Panc1 (cell line): Measurements from ENCODE around the gene ITPKC. TPM values are rescaled to one million over a fixed set of nuclear protein-coding genes. Genes with fewer than 3 reads are reported as not detected.

Experiments used
- ATAC-seq: fragments of 200-7000 bp; cut with Tn5 transposase; 2 replicates; pipeline ENCODE4 v1.9.1; 2020; ENCODE audit warnings: mild to moderate bottlenecking, moderate library complexity
- BruUV-seq: library from RNA; stranded (reverse); fragments of 400-500 nt; replicated peaks from 2 replicates; lab custom pipeline; 2021; lab: Mats Ljungman, UMichigan
- CTCF ChIA-PET: fragments of 300-600 bp; sonication (Branson Sonifier 250); formaldehyde crosslinking; loops from one replicate; lab custom pipeline; 2022; ENCODE audit warnings: antibody characterized with exemption; lab: Charles Lee
- POLR2A ChIA-PET: fragments of 300-600 bp; sonication (Branson Sonifier 250); formaldehyde crosslinking; loops from one replicate; lab custom pipeline; 2022; ENCODE audit warnings: antibody characterized with exemption; lab: Charles Lee
- DNase-seq: peaks from one replicate; pipeline ENCODE4 v3.0.0-alpha.2; 2010; ENCODE audit warnings: low read depth, low spot score
- H3K27ac ChIP-seq: 2 replicates; pipeline ENCODE4 v1.5.1; 2011; ENCODE audit warnings: mild to moderate bottlenecking, low read length, inconsistent platforms
- H3K27me3 ChIP-seq: fragments of 200-500 bp; sonication (Bioruptor generic); 2 replicates; pipeline ENCODE4 v1.6.0; 2014; ENCODE audit warnings: low read length, inconsistent platforms; ENCODE audit not compliant: control insufficient read depth, insufficient read depth
- H3K36me3 ChIP-seq: fragments of 200-500 bp; sonication (Bioruptor generic); 2 replicates; pipeline ENCODE4 v1.5.1; 2014; ENCODE audit warnings: inconsistent platforms, mild to moderate bottlenecking, low read length, moderate library complexity; ENCODE audit not compliant: control insufficient read depth, insufficient read depth
- H3K4me1 ChIP-seq: 2 replicates; pipeline ENCODE4 v1.5.1; 2011; ENCODE audit warnings: inconsistent platforms, mild to moderate bottlenecking, low read length, moderate library complexity; ENCODE audit not compliant: control insufficient read depth, insufficient read depth
- H3K4me3 ChIP-seq, 2 experiments: 2 replicates each; pipeline ENCODE4 v1.5.1; 2011 to 2012; ENCODE audit warnings: low read depth in 2 of 2, low read length in 2 of 2, mild to moderate bottlenecking in 2 of 2, inconsistent platforms in 1 of 2, moderate library complexity in 1 of 2
- H3K9me3 ChIP-seq: fragments of 200-500 bp; sonication (Bioruptor generic); 2 replicates; pipeline ENCODE4 v1.5.1; 2014; ENCODE audit warnings: low read depth, mild to moderate bottlenecking, inconsistent platforms, low read length, moderate library complexity; ENCODE audit not compliant: control insufficient read depth, insufficient read depth
- CTCF ChIP-seq: fragments of 450-650 bp; IDR thresholded peaks from 2 replicates; pipeline ENCODE4 v1.5.1; 2017; ENCODE audit warnings: mild to moderate bottlenecking
- POLR2AphosphoS5 ChIP-seq: IDR thresholded peaks from 2 replicates; pipeline ENCODE4 v1.6.1; 2012; ENCODE audit warnings: mild to moderate bottlenecking, low read depth, low read length, moderate library complexity
- REST ChIP-seq, 2 experiments: IDR thresholded peaks; 2 replicates each; pipeline ENCODE4 v1.6.1; 2011 to 2012; ENCODE audit warnings: low read depth in 2 of 2, control low read depth in 1 of 2, low read length in 1 of 2, mild to moderate bottlenecking in 1 of 2, moderate library complexity in 1 of 2; ENCODE audit not compliant: insufficient read depth in 1 of 2
- SIN3A ChIP-seq: IDR thresholded peaks from 2 replicates; pipeline ENCODE4 v1.6.1; 2012; ENCODE audit warnings: low read depth, mild to moderate bottlenecking, low read length, moderate library complexity, borderline replicate concordance; ENCODE audit not compliant: insufficient read depth
- TCF7L2 ChIP-seq: IDR thresholded peaks from 2 replicates; pipeline ENCODE4 v1.6.1; 2011; ENCODE audit warnings: mild to moderate bottlenecking, low read depth, low read length, inconsistent platforms
- in situ Hi-C: cut with HindIII; loops from 2 replicates; pipeline ENCODE4 v1.10.0; 2016; ENCODE audit warnings: low sequenced_read_pairs, low pct_unique_long_range_greater_than_20kb
- intact Hi-C: fragments of 100-400 bp; cut with micrococcal nuclease; formaldehyde crosslinking; loops from one replicate; pipeline ENCODE4 v1.10.0; 2022; ENCODE audit not compliant: unreplicated experiment
- total RNA-seq: library from RNA; stranded (reverse); gene quantifications from one replicate; pipeline ENCODE4 v1.2.1, GENCODE V29; 2021; ENCODE audit not compliant: unreplicated experiment

The ITPKC gene
- total RNA-seq, 1 experiment from 2014 or later, result 7.2 TPM

- ChIA-PET CTCF (no interaction called here), POLR2A (no interaction called here)
- Histone ChIP-seq H3K36me3 (no peaks in the 10 kb centered on the region), H3K9me3 (no peaks in the 10 kb centered on the region), H3K27me3 (no peaks in the 10 kb centered on the region), H3K4me1 (peaks cover 9% of the 10 kb centered on the region), H3K27ac (no peak overlapping the region), H3K4me3 (no peak overlapping the region)
- intact Hi-C loops (no loop called here), in situ Hi-C loops (no loop called here)
- no TSS peak for BruUV-seq
- DNase-seq (no peak), ATAC-seq (no peak)
- no peak for TF ChIP-seq POLR2AphosphoS5
- no peak for TF ChIP-seq CTCF
- no peak for TF ChIP-seq SIN3A
- no peak for TF ChIP-seq TCF7L2
- TF ChIP-seq REST (IDR thresholded peaks at IDR 0.05; ENCODE audit: insufficient read depth in 1 of 2, low read depth in 2 of 2, low read length in 1 of 2), result no peak
These were observed 29.3 kb upstream of the ITPKC start for GRCh38 chr19:40687525-40688016.

- in situ Hi-C loops, result no loop called here
- ChIA-PET POLR2A (no interaction called here), CTCF (no interaction called here)
- no peaks in the 10 kb centered on the region for H3K36me3 ChIP-seq
- ATAC-seq (no peak), DNase-seq (no peak)
- TF ChIP-seq REST (IDR thresholded peaks at IDR 0.05; ENCODE audit: insufficient read depth in 1 of 2, low read depth in 2 of 2, low read length in 1 of 2), result no peak
- peaks cover 9% of the 10 kb centered on the region for H3K4me1 ChIP-seq
- peak overlapping the region in 1 of 2 experiments; percentile 58; a peak in 1 of 4 replicates for H3K4me3 ChIP-seq
- no peak overlapping the region for H3K27ac ChIP-seq
- intact Hi-C loops, result no loop called here
- H3K27me3 ChIP-seq, result no peaks in the 10 kb centered on the region
- H3K9me3 ChIP-seq, result no peaks in the 10 kb centered on the region
- BruUV-seq, result TSS peak; percentile 71
These were observed 28.6 kb upstream of the ITPKC start for GRCh38 chr19:40688309-40688708.
